Raji (cell line): ENCODE data around the gene NUP85.
A peak's percentile ranks its signal among the peaks of the same experiment; 100 is the strongest.

Experiments used
- POLR2A ChIP-seq: IDR thresholded peaks from 2 replicates; pipeline ENCODE4 v1.6.1; 2011; ENCODE audit warnings: low read depth, low read length, control low read depth; ENCODE audit not compliant: insufficient read depth

NUP85 gene

GRCh38 chr17:75270218-75270965 is 64.9 kb downstream of the NUP85 start:
- peak; percentile 41; the same call in 1 of the 2 replicates for TF ChIP-seq POLR2A

- TF ChIP-seq POLR2A = no peak; the same call in 1 of the 2 replicates
Measured at GRCh38 chr17:75270966-75271232, 65.4 kb downstream of the NUP85 start, which contains the start of gene MIF4GD. MIF4GD (minus strand) TSS chr17:75271231; CDS start chr17:75270195, 1,036 bp downstream.

- TF ChIP-seq POLR2A = peak; percentile 75
Measured at GRCh38 chr17:75271233-75271954, 65.9 kb downstream of the NUP85 start.

- peak; percentile 42; the same call in 1 of the 2 replicates for TF ChIP-seq POLR2A
Measured at GRCh38 chr17:75271955-75272847, 66.7 kb downstream of the NUP85 start.

- TF ChIP-seq POLR2A = no peak
Measured at GRCh38 chr17:75272848-75273184, 67.3 kb downstream of the NUP85 start.

- no peak for TF ChIP-seq POLR2A
Measured at GRCh38 chr17:75273977-75274708, 68.7 kb downstream of the NUP85 start.

GRCh38 chr17:75277664-75278071 is 72.2 kb downstream of the NUP85 start:
- no peak for TF ChIP-seq POLR2A

- no peak for TF ChIP-seq POLR2A
Measured at GRCh38 chr17:75285123-75285522, 79.6 kb downstream of the NUP85 start.
